Astrocyte (in vitro differentiated cells and primary cell): Measurements from ENCODE around the gene USP17L27.
"Not testable (repeated sequence)": the region's sequence is repeated elsewhere in the genome, so short reads cannot be mapped to it uniquely, and the experiment has no call there.

Experiments
- CTCF ChIP-seq: IDR thresholded peaks from 2 replicates; pipeline ENCODE4 v1.5.1; 2011; ENCODE audit warnings: low read depth, mild to moderate bottlenecking, inconsistent platforms, low read length, moderate library complexity; ENCODE audit not compliant: insufficient read depth
- EZH2 ChIP-seq: IDR thresholded peaks from 2 replicates; pipeline ENCODE4 v1.6.1; 2012; ENCODE audit warnings: mild to moderate bottlenecking, low read length, inconsistent platforms; ENCODE audit not compliant: insufficient read depth

GRCh38 chr4:9362829-9363228 is 18.9 kb downstream of the USP17L27 start, which contains the start of gene USP17L30:
- not testable (repeated sequence) for TF ChIP-seq CTCF, EZH2
